ENCODE measurements around the gene CDH15.
"Not testable (repeated sequence)": the region's sequence is repeated elsewhere in the genome, so short reads cannot be mapped to it uniquely, and the experiment has no call there.

CDH15 gene

DNA sequence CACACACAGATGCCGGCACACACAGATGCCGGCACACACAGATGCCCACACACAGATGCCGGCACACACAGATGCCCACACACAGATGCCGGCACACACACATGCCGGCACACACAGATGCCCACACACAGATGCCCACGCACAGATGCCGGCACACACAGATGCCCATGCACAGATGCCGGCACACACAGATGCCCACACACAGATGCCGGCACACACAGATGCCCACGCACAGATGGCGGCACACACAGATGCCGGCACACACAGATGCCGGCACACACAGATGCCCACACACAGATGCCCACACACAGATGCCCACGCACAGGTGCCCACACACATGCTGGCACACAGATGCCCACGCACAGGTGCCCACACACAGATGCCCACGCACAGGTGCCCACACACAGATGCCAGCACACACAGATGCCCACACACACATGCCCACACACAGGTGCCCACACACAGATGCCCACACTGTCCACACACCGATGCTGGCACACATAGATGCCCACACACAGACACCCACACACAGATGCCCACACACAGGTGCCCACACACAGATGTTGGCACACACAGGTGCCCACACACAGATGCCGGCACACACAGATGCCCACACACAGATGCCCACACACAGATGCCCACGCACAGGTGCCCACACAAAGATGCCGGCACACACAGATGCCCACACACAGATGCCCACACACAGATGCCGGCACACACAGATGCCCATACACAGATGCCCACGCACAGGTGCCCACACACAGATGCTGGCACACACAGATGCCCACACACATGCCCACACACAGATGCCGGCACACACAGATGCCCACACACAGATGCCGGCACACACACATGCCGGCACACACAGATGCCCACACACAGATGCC lies 17.2 kb downstream of the CDH15 start:
- not testable (repeated sequence) for DNase-seq

DNA sequence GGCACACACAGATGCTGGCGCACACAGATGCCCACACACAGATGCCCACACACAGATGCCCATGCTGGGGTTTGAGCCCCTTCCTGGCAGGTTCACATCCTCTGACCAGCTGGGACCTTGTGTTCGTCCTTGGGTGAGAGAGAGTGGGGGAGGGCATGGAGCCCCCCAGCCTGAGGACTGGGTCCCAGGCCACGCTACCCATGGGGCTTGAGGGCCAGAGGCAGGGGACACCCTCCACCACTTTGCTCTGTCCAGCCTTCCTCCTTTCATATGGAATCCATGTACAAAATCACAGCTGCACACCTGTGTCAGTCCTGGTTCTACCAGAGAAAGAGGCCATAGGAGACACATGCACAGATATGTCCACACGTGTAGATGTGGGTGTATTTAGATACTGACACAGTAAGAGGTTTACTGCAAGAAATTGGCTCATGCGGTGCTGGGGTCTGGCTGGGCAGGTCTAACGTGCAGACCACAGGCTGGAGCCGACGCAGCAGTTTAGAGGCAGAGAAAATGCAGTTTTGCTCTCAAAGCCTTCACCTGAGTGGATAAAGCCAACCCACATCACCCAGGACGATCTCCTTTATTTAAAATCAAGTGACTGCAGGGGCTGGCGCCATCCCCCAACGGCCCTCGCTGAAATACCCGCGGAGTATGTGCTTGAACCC lies 17.9 kb downstream of the CDH15 start:
- no peak for DNase-seq

DNA sequence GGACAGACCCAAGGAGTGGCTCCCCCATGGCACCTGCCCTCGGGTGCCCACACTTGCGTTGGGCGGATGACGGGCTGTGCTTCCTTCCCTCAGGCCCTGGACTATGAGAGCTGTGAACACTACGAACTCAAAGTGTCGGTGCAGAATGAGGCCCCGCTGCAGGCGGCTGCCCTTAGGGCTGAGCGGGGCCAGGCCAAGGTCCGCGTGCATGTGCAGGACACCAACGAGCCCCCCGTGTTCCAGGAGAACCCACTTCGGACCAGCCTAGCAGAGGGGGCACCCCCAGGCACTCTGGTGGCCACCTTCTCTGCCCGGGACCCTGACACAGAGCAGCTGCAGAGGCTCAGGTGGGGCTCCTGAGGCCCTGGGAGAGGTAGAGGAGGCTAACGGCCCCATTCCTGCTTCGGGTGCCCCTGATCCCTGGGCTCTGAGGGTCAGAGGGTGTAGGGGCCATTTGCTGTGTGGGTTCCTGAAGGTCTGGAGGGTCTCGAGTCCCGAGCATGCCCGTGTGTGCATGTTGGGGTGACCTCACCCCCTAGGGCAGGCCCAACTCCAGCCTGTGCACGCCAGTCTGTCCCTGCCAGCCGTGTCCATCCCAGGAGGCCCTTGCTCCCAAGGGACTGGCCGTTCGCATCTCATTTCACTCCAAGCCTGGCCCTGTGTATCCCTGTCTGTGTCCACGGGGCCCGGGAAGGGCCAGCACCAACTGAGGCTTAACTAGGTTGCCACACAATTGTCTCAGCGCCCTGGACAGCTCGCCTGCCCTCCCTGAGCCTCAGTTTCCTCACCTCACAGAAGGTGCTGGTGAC lies 18.8 kb downstream of the CDH15 start:
- DNase-seq, result peak; percentile 3

DNA sequence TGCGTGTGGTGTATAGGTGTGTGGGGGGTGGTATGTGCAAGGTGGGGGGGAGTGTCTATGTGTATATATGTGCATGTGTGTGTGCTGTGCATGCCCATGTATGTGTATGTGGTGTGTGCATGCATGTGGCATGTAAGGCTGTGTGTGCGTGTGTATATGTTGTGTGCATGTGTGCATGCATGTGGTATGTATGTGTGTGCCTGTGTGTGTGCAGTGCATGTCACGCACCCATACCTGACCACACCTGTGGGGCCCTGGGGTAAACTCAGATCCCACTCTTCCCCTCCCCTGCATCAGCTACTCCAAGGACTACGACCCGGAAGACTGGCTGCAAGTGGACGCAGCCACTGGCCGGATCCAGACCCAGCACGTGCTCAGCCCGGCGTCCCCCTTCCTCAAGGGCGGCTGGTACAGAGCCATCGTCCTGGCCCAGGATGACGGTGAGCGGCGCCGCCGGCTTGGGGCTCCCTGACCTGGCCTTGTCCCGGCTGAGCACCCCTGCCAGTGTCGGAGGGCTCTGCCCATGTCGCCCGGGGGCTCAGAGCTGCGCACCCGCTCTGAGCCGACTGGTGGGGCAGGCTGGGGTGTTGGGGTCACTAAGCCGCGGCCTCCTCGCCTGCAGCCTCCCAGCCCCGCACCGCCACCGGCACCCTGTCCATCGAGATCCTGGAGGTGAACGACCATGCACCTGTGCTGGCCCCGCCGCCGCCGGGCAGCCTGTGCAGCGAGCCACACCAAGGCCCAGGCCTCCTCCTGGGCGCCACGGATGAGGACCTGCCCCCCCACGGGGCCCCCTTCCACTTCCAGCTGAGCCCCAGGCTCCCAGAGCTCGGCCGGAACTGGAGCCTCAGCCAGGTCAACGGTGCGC lies 19.7 kb downstream of the CDH15 start:
- peak; percentile 5 for DNase-seq

DNA sequence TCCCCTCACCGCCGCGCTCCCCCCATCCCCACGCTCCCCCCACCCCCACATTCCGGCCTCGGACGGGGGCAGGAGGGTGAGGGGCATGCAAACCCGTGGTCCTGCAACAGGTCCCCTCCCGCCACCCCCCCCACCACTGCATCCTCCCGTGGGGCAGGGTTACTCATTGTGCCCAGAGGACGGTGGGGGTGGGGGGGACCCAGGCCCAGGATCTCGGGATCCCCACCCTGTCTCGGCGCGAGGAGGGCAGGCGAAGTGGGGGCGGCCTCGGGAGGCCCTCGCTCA lies 20.3 kb downstream of the CDH15 start:
- DNase-seq, result no peak

DNA sequence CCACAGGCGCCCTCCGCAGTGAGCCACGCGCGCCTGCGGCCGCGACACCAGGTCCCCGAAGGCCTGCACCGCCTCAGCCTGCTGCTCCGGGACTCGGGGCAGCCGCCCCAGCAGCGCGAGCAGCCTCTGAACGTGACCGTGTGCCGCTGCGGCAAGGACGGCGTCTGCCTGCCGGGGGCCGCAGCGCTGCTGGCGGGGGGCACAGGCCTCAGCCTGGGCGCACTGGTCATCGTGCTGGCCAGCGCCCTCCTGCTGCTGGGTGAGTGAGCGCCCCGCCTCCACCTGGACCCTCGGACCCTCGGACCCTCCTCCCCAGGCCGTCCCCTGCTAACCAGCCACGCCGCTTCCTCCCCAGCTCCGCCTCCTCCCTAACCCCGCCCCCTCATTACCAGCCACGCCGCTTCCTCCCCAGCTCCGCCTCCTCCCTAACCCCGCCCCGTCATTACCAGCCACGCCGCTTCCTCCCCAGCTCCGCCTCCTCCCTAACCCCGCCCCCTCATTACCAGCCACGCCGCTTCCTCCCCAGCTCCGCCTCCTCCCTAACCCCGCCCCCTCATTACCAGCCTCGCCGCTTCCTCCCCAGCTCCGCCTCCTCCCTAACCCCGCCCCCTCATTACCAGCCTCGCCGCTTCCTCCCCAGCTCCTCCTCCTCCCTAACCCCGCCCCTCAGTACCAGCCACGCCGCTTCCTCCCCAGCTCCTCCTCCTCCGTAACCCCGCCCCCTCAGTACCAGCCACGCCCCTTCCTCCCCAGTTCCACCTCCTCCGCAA lies 20.8 kb downstream of the CDH15 start:
- DNase-seq, result not testable (repeated sequence)

DNA sequence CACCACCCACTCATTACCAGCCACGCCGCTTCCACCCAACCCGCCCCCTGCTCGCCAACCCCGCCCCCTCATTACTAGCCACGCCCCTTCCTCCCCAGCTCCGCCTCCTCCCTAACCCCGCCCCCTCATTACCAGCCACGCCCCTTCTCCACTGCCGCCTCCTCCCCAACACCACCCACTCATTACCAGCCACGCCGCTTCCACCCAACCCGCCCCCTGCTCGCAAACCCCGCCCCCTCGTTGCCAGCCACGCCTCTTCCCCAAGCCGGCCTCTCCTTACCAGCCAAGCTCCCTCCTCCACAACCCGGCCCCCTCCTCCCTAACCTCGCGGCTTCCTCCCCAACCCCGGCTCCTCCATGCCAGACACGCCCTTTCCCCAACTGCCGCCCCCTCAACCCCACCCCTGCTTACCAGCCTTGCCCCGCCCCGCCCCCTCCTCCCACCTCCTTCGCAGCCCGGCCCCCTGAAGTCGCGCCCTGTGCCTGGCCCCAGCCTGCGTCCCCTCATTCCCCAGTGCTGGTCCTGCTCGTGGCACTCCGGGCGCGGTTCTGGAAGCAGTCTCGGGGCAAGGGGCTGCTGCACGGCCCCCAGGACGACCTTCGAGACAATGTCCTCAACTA lies 21.5 kb downstream of the CDH15 start:
- peak; percentile 86 for DNase-seq

- no peak for DNase-seq
Observed at GRCh38 chr16:89193576-89194293, 22.2 kb downstream of the CDH15 start.

- DNase-seq, result no peak
Observed at GRCh38 chr16:89194340-89195311, 23.1 kb downstream of the CDH15 start.

- DNase-seq, result no peak
Observed at GRCh38 chr16:89195521-89196171, 24.1 kb downstream of the CDH15 start.

DNA sequence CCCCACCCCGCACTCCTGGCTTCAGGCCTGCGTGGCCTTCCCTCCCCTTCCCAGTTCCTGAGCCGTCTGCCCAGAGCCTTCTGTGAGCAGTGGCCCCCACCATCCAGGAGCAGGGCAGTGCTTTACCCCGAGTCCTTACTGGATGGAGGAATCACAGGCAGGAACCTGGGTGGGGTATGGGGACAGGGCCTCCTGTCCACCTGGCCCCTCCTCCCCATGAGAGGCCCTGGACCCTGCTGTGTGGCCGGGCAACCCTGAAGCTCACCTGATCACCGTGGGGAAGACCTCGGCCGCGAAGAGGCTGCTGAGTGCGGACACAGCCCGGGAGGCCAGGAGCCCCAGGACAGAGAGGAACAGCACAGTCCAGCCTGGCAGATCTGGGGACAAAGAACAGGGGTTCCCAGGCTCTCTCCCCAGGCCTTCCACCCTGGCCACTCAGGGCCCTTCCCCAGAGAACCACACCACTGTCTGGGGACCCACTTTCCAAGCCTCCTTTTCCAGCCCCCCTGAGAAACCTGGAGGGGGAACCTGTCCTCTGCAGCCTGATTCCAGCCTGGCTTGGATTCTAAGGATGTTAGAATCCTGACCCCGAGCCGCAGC lies 25.6 kb downstream of the CDH15 start:
- no peak for DNase-seq

- no peak for DNase-seq
Observed at GRCh38 chr16:89197633-89198416, 26.3 kb downstream of the CDH15 start.

DNA sequence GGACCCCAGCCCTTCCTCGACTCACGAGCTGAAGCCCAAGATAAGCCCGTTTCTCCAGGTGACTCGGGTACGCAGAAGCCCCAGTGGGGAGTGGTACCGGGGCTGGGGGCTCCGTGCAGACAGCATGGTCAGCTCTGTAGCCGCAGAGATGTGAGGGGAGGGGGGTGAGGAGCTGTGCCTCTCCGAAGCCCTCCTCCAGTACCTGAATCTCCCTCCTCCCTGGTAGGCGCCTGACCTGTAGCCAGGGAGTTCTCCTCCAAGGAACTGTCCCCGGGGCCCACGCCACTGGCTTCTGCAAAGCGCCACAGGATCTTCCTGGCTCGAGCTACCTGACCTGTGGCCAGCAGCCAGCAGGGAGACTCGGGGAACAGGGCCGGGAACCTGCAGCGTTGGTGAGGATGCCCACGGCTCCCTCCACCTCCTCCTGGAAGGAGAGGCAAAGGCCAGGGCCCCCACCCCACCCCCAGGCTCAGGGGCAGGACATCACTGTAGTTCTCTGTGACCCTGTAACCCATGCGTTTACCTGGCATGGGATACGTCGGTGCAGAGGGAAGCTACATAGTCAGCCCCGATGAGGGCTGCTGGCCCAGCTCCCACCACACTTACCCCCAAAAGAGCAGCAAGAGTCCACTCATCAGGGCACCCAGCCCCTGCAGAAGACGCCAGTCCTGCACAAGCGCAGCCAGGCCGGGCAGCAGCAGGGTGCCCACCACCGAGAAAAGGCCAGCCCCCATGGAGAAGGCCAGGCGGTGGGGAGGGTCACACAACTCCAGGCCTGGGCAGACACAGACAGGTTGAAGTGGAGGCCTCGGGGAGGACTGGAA lies 27.1 kb downstream of the CDH15 start:
- DNase-seq, result no peak

- DNase-seq, result no peak
Observed at GRCh38 chr16:89199241-89200123, 27.9 kb downstream of the CDH15 start.

- no peak for DNase-seq
Observed at GRCh38 chr16:89200124-89200849, 28.7 kb downstream of the CDH15 start, which contains the start of gene SLC22A31. TSS of gene SLC22A31 (minus strand) at chr16:89200537. CDS start at chr16:89200501, 36 bp downstream.
